Breast epithelium (tissue), 3 donors: ENCODE results near the gene NR3C2.

Experiments
- CTCF ChIP-seq, 3 donors: fragments of 450-650 bp; IDR thresholded peaks; one replicate each; pipeline ENCODE4 v1.5.1; 2016 to 2017; ENCODE audit warnings: antibody characterized with exemption in 3 of 3, mild to moderate bottlenecking in 3 of 3, moderate library complexity in 3 of 3
- POLR2A ChIP-seq: fragments of 450-650 bp; IDR thresholded peaks from one replicate; pipeline ENCODE4 v1.6.1; 2016; ENCODE audit warnings: antibody characterized with exemption, mild to moderate bottlenecking, moderate library complexity

- TF ChIP-seq CTCF (IDR thresholded peaks at IDR 0.05) (no peak), POLR2A (no peak)
Measured at GRCh38 chr4:148196164-148196563, 246.1 kb downstream of the NR3C2 start.
